A549 (cell line): ENCODE results near the gene CCDC170.

Experiments used
- CEBPB ChIP-seq, 2 experiments: fragments of >200 bp in 1 of 2; sonication (Bioruptor Twin) in 1 of 2; formaldehyde crosslinking in 1 of 2; IDR thresholded peaks; 2 replicates each; pipeline ENCODE4 v1.6.1; 2012 to 2016
- FOSL2 ChIP-seq, 2 experiments: fragments of 450-650 bp in 1 of 2; fragments of >200 bp in 1 of 2; sonication (Bioruptor Twin) in 1 of 2; formaldehyde crosslinking; IDR thresholded peaks; 2 replicates each; pipeline versions ENCODE4 v1.5.0 to v1.6.1; 2016 to 2020; ENCODE audit warnings: mild to moderate bottlenecking in 1 of 2, moderate library complexity in 1 of 2
- ZSCAN20 ChIP-seq: fragments of 250-450 bp; sonication (Bioruptor Pico); IDR thresholded peaks from 2 replicates; pipeline ENCODE4 v1.8.0; 2022; ENCODE audit warnings: mild to moderate bottlenecking, moderate library complexity

- TF ChIP-seq FOSL2 (IDR thresholded peaks at IDR 0.05): no peak
- no peak for TF ChIP-seq FOSL2 (CRISPR knock-in tag; IDR thresholded peaks at IDR 0.05)
- TF ChIP-seq ZSCAN20 (CRISPR knock-in tag): no peak
- no peak for TF ChIP-seq CEBPB (IDR thresholded peaks at IDR 0.05)
Observed at GRCh38 chr6:151550618-151551017, 56.8 kb downstream of the CCDC170 start.
